HCT116 (cell line): Measurements from ENCODE around the gene P4HA1. TPM values are rescaled to one million over a fixed set of nuclear protein-coding genes. Genes with fewer than 3 reads are reported as not detected.

Experiments
- ATAC-seq: fragments of 200-7000 bp; cut with Tn5 transposase; 2 replicates; pipeline ENCODE4 v1.9.1; 2020; ENCODE audit warnings: mild to moderate bottlenecking, moderate library complexity
- BruUV-seq: library from RNA; stranded (reverse); fragments of 400-500 nt; replicated peaks from 2 replicates; lab custom pipeline; 2021; lab: Mats Ljungman, UMichigan
- CTCF ChIA-PET: fragments of 300-600 bp; sonication (Branson Sonifier 250); formaldehyde crosslinking; loops from one replicate; lab custom pipeline; 2021; ENCODE audit warnings: antibody characterized with exemption; lab: Charles Lee
- POLR2A ChIA-PET: fragments of 300-600, 350-600 bp; sonication (Branson Sonifier 250); formaldehyde crosslinking; loops from one replicate; lab custom pipeline; 2021; ENCODE audit warnings: antibody characterized with exemption; lab: Charles Lee
- RAD21 ChIA-PET, 2 experiments: fragments of 300-600 bp; sonication (Branson Sonifier 250); formaldehyde crosslinking; loops; one replicate each; lab custom pipeline; 2023; ENCODE audit warnings: low total read pairs in 2 of 2; ENCODE audit not compliant: uncharacterized antibody in 2 of 2, unreplicated experiment in 2 of 2, low non-redundant PET in 1 of 2; lab: Charles Lee
- DNase-seq: peaks from one replicate; pipeline ENCODE4 v3.0.0-alpha.2; 2010; ENCODE audit warnings: low read depth, low spot score
- H2AFZ ChIP-seq: fragments of 200-600 bp; shearing (Covaris generic), sonication (generic); 2 replicates; pipeline ENCODE4 v1.6.1; 2017; ENCODE audit warnings: low read depth, mixed run types, mixed read lengths, antibody characterized with exemption, low read length; ENCODE audit not compliant: poor library complexity, severe bottlenecking
- H3K27ac ChIP-seq: 2 replicates; pipeline ENCODE4 v1.5.1; 2012; ENCODE audit warnings: low read depth, low read length
- H3K27me3 ChIP-seq: fragments of 200-600 bp; sonication (generic); 2 replicates; pipeline ENCODE4 v1.6.1; 2016; ENCODE audit warnings: mixed run types, low read length, mixed read lengths; ENCODE audit not compliant: insufficient read depth
- H3K36me3 ChIP-seq, 2 experiments: fragments of 200-500 bp in 1 of 2; fragments of 200-600 bp in 1 of 2; sonication (Bioruptor generic) in 1 of 2; sonication (generic) in 1 of 2; 2 replicates each; pipeline versions ENCODE4 v1.5.1 to v1.6.1; 2014 to 2016; ENCODE audit warnings: low read length in 2 of 2, inconsistent platforms in 1 of 2, mixed read lengths in 1 of 2, mixed run types in 1 of 2; ENCODE audit not compliant: insufficient read depth in 2 of 2, control insufficient read depth in 1 of 2
- H3K4me1 ChIP-seq, 2 experiments: fragments of 200-600 bp in 1 of 2; sonication (generic) in 1 of 2; 2 replicates each; pipeline versions ENCODE4 v1.5.1 to v1.6.1; 2012 to 2017; ENCODE audit warnings: low read length in 2 of 2, inconsistent platforms in 1 of 2, mild to moderate bottlenecking in 1 of 2, mixed read lengths in 1 of 2, mixed run types in 1 of 2, moderate library complexity in 1 of 2; ENCODE audit not compliant: insufficient read depth in 2 of 2, control insufficient read depth in 1 of 2
- H3K4me2 ChIP-seq: fragments of 200-600 bp; sonication (generic); 2 replicates; pipeline ENCODE4 v1.6.1; 2017; ENCODE audit warnings: mixed run types, low read length, mixed read lengths
- H3K4me3 ChIP-seq, 2 experiments: fragments of 200-600 bp in 1 of 2; sonication (generic) in 1 of 2; replicated peaks in 1 of 2; 2 replicates each; pipeline ENCODE4 v1.5.1; 2011 to 2016; ENCODE audit warnings: low read length in 2 of 2, control low read depth in 1 of 2, low read depth in 1 of 2, mild to moderate bottlenecking in 1 of 2, mixed read lengths in 1 of 2, mixed run types in 1 of 2
- H3K79me2 ChIP-seq: fragments of 200-600 bp; sonication (generic); 2 replicates; pipeline ENCODE4 v1.6.1; 2017; ENCODE audit warnings: mild to moderate bottlenecking, mixed run types, low read length, moderate library complexity, mixed read lengths; ENCODE audit not compliant: insufficient read depth
- H3K9ac ChIP-seq: fragments of 200-600 bp; sonication (generic); 2 replicates; pipeline ENCODE4 v1.6.1; 2016; ENCODE audit warnings: low read length, mixed read lengths
- H3K9me2 ChIP-seq: fragments of 200-600 bp; sonication (generic), shearing (Covaris generic); 2 replicates; pipeline ENCODE4 v1.6.1; 2017; ENCODE audit warnings: mixed run types, mild to moderate bottlenecking, moderate library complexity; ENCODE audit not compliant: insufficient read depth
- H3K9me3 ChIP-seq, 2 experiments: fragments of 200-500 bp in 1 of 2; fragments of 200-600 bp in 1 of 2; sonication (Bioruptor generic) in 1 of 2; sonication (generic) in 1 of 2; 2 replicates each; pipeline ENCODE4 v1.6.1; 2014 to 2017; ENCODE audit warnings: low read length in 2 of 2, mixed read lengths in 2 of 2, inconsistent platforms in 1 of 2, low read depth in 1 of 2, mild to moderate bottlenecking in 1 of 2, mixed run types in 1 of 2, moderate library complexity in 1 of 2; ENCODE audit not compliant: control insufficient read depth in 1 of 2, insufficient read depth in 1 of 2
- H4K20me1 ChIP-seq: fragments of 200-600 bp; sonication (generic), shearing (Covaris generic); 2 replicates; pipeline ENCODE4 v1.6.1; 2017; ENCODE audit warnings: mixed run types, mild to moderate bottlenecking, moderate library complexity; ENCODE audit not compliant: insufficient read depth
- ATF3 ChIP-seq: IDR thresholded peaks from 2 replicates; pipeline ENCODE4 v1.6.1; 2012
- EZH2phosphoT487 ChIP-seq: fragments of 200-600 bp; IDR thresholded peaks from 2 replicates; pipeline ENCODE4 v1.6.1; 2018; ENCODE audit warnings: antibody characterized with exemption, borderline replicate concordance
- FOSL1 ChIP-seq: IDR thresholded peaks from 2 replicates; pipeline ENCODE4 v1.6.1; 2012; ENCODE audit warnings: low read depth
- MAX ChIP-seq: IDR thresholded peaks from 2 replicates; pipeline ENCODE4 v1.6.1; 2012
- REST ChIP-seq: IDR thresholded peaks from 2 replicates; pipeline ENCODE4 v1.6.1; 2012; ENCODE audit warnings: low read depth
- SIN3A ChIP-seq: IDR thresholded peaks from 2 replicates; pipeline ENCODE4 v1.6.1; 2012; ENCODE audit warnings: low read depth
- SP1 ChIP-seq: IDR thresholded peaks from 2 replicates; pipeline ENCODE4 v1.6.1; 2012; ENCODE audit warnings: low read depth
- TCF7L2 ChIP-seq: IDR thresholded peaks from 2 replicates; pipeline ENCODE4 v1.7.0; 2011; ENCODE audit warnings: borderline replicate concordance, inconsistent platforms; ENCODE audit not compliant: insufficient read depth, insufficient read length; ENCODE audit errors: extremely low read depth
- ZNF274 ChIP-seq: fragments of 200-500 bp; sonication (Bioruptor generic); IDR thresholded peaks from 2 replicates; pipeline ENCODE4 v1.6.1; 2014; ENCODE audit warnings: mild to moderate bottlenecking, low read depth, low read length, inconsistent platforms
- intact Hi-C: fragments of 100-400 bp; cut with micrococcal nuclease; formaldehyde crosslinking; loops from 2 replicates; pipeline ENCODE4 v1.10.0; 2022
- total RNA-seq: library from RNA; stranded (reverse); gene quantifications from one replicate; pipeline ENCODE4 v1.2.1, GENCODE V29; 2021; ENCODE audit not compliant: unreplicated experiment

The P4HA1 gene
- total RNA-seq, 1 experiment from 2014 or later, result 49.7 TPM

- Histone ChIP-seq H3K27me3 (no peaks in the 10 kb centered on the region), H3K36me3 (peaks cover 2 to 10% of the 10 kb centered on the region in 2 experiments; a peak in 2 of 4 replicates), H3K4me1 (peaks cover 0 to under 1% of the 10 kb centered on the region in 2 experiments; a peak in 1 of 4 replicates), H3K9me3 (no peaks in the 10 kb centered on the region), H3K4me3 (no peak overlapping the region), H3K9ac (no peak overlapping the region)
- ATAC-seq, result no peak
- no peak for TF ChIP-seq FOSL1
- no peak for TF ChIP-seq EZH2phosphoT487
- no peak for TF ChIP-seq SIN3A
- no peak for TF ChIP-seq ZNF274
- TF ChIP-seq MAX, result no peak
- TF ChIP-seq TCF7L2, result no peak
- no peak for TF ChIP-seq SP1
- TF ChIP-seq ATF3, result no peak
- no peak for TF ChIP-seq REST
- TF ChIP-seq, all 23 proteins: peak for 0
- ChIA-PET RAD21 (no interaction called here), POLR2A (no interaction called here), CTCF (no interaction called here)
- no peak overlapping the region for H3K4me2 ChIP-seq
- H3K79me2 ChIP-seq, result no peaks in the 10 kb centered on the region
- BruUV-seq, result no TSS peak
- intact Hi-C loops, result no loop called here
- H3K9me2 ChIP-seq, result no peaks in the 10 kb centered on the region
- H4K20me1 ChIP-seq, result no peaks in the 10 kb centered on the region; the same call in 1 of the 2 replicates
- H3K27ac ChIP-seq, result no peak overlapping the region
- no peak for DNase-seq
- H2AFZ ChIP-seq, result no peak overlapping the region
These were observed 75.6 kb downstream of the P4HA1 start for GRCh38 chr10:73021050-73021449.
